Endothelial cell of umbilical vein (primary cell): ENCODE results near the gene CELA3B. TPM values are rescaled to one million over a fixed set of nuclear protein-coding genes. Genes with fewer than 3 reads are reported as not detected.
A peak's percentile ranks its signal among the peaks of the same experiment; 100 is the strongest.

Source experiments
- BruUV-seq: library from RNA; stranded (reverse); fragments of 400-500 nt; replicated peaks from 2 replicates; lab custom pipeline; 2021; lab: Mats Ljungman, UMichigan
- CTCF ChIA-PET: fragments of 300-600, 350-600 bp; sonication (Branson Sonifier 250); formaldehyde crosslinking; loops from one replicate; lab custom pipeline; 2021; ENCODE audit warnings: antibody characterized with exemption, inconsistent platforms; lab: Charles Lee
- POLR2A ChIA-PET: fragments of 300-600, 350-600 bp; sonication (Branson Sonifier 250); formaldehyde crosslinking; loops from one replicate; lab custom pipeline; 2021; ENCODE audit warnings: antibody characterized with exemption, inconsistent platforms; lab: Charles Lee
- DNase-seq: peaks from one replicate; pipeline ENCODE4 v3.0.0-alpha.2; 2011; ENCODE audit warnings: low read depth, low spot score
- FAIRE-seq: peaks from 2 replicates; lab custom pipeline; 2011; peaks lifted over from hg19 to GRCh38; lab: Jason Lieb, UNC
- H2AFZ ChIP-seq: 2 replicates; pipeline ENCODE4 v1.6.0; 2012; ENCODE audit warnings: low read depth, low read length, control low read depth, inconsistent platforms
- H3K27ac ChIP-seq: 2 replicates; pipeline ENCODE4 v1.5.1; 2011; ENCODE audit warnings: low read depth, mild to moderate bottlenecking, control low read depth, low read length, moderate library complexity; ENCODE audit not compliant: insufficient read depth
- H3K27me3 ChIP-seq, 2 experiments: 2 replicates each; pipeline versions ENCODE4 v1.6.0 to v1.6.1; 2011; ENCODE audit warnings: low read length in 2 of 2, mixed read lengths in 1 of 2; ENCODE audit not compliant: control insufficient read depth in 2 of 2, insufficient read depth in 2 of 2
- H3K36me3 ChIP-seq, 2 experiments: 2 replicates in 1 of 2; 3 replicates in 1 of 2; pipeline ENCODE4 v1.5.1; 2011; ENCODE audit warnings: low read length in 2 of 2, mild to moderate bottlenecking in 1 of 2, moderate library complexity in 1 of 2; ENCODE audit not compliant: control insufficient read depth in 2 of 2, insufficient read depth in 2 of 2; ENCODE audit errors: extremely low read depth in 1 of 2
- H3K4me1 ChIP-seq: 3 replicates; pipeline ENCODE4 v1.5.1; 2011; ENCODE audit warnings: mild to moderate bottlenecking, low read length; ENCODE audit not compliant: control insufficient read depth, insufficient read depth; ENCODE audit errors: extremely low read depth
- H3K4me2 ChIP-seq: 2 replicates; pipeline ENCODE4 v1.6.1; 2011; ENCODE audit warnings: low read length, control low read depth, mixed read lengths; ENCODE audit not compliant: insufficient read depth
- H3K4me3 ChIP-seq, 3 experiments: fragments of 200-600 bp in 1 of 3; sonication (generic), shearing (Covaris generic) in 1 of 3; replicated peaks in 1 of 3; 2 replicates each; pipeline ENCODE4 v1.5.1; 2011 to 2016; ENCODE audit warnings: control low read depth in 3 of 3, low read length in 3 of 3, mild to moderate bottlenecking in 2 of 3, inconsistent platforms in 1 of 3, low read depth in 1 of 3, moderate library complexity in 1 of 3; ENCODE audit not compliant: insufficient read depth in 1 of 3
- H3K79me2 ChIP-seq: 2 replicates; pipeline ENCODE4 v1.6.0; 2012; ENCODE audit warnings: low read length, inconsistent platforms; ENCODE audit not compliant: control insufficient read depth, insufficient read depth
- H3K9ac ChIP-seq: replicated peaks from 2 replicates; pipeline ENCODE3; 2011; ENCODE audit warnings: low read length, control low read depth; ENCODE audit not compliant: insufficient read depth; ENCODE audit errors: extremely low read depth
- H3K9me1 ChIP-seq: replicated peaks from 3 replicates; pipeline ENCODE4 v1.6.0; 2011; ENCODE audit warnings: mild to moderate bottlenecking, low read length; ENCODE audit not compliant: control insufficient read depth, insufficient read depth; ENCODE audit errors: extremely low read depth
- H3K9me3 ChIP-seq: replicated peaks from 2 replicates; pipeline ENCODE4 v1.5.1; 2012; ENCODE audit warnings: low read length, inconsistent platforms; ENCODE audit not compliant: control insufficient read depth, insufficient read depth
- H4K20me1 ChIP-seq: replicated peaks from 2 replicates; pipeline ENCODE3; 2011; ENCODE audit warnings: mild to moderate bottlenecking, low read length; ENCODE audit not compliant: control insufficient read depth, insufficient read depth; ENCODE audit errors: extremely low read depth
- GATA2 ChIP-seq: IDR thresholded peaks from 2 replicates; pipeline ENCODE4 v1.7.0; 2011; ENCODE audit warnings: low read depth, mild to moderate bottlenecking, moderate library complexity, mixed read lengths, low read length; ENCODE audit not compliant: insufficient read length, insufficient read depth
- JUN ChIP-seq: IDR thresholded peaks from 2 replicates; pipeline ENCODE4 v1.6.1; 2011; ENCODE audit warnings: borderline replicate concordance, low read depth; ENCODE audit not compliant: insufficient read length, insufficient read depth
- MYC ChIP-seq: IDR thresholded peaks from one replicate; pipeline ENCODE4 v1.6.1; 2011; ENCODE audit warnings: mild to moderate bottlenecking, low read depth, low read length
- POLR2A ChIP-seq: IDR thresholded peaks from 2 replicates; pipeline ENCODE4 v1.6.1; 2012; ENCODE audit warnings: low read depth, mild to moderate bottlenecking, control low read depth, low read length
- POLR2AphosphoS5 ChIP-seq: IDR thresholded peaks from 2 replicates; pipeline ENCODE4 v1.6.1; 2012; ENCODE audit warnings: low read depth, mild to moderate bottlenecking, control low read depth, low read length, moderate library complexity; ENCODE audit not compliant: insufficient read depth
- dilution Hi-C: fragments of 300-500 bp; cut with MboI; formaldehyde crosslinking; loops from one replicate; pipeline ENCODE4 v1.15.0; 2019; ENCODE audit warnings: low sequenced_read_pairs; ENCODE audit not compliant: extremely low pct_ligation_motif_present
- intact Hi-C: fragments of 100-400 bp; cut with micrococcal nuclease; formaldehyde crosslinking; loops from one replicate; pipeline ENCODE4 v1.10.0; 2022
- polyA plus RNA-seq, 4 experiments: library from polyadenylated mRNA; depleted of rRNA in 3 of 4; stranded (reverse) in 3 of 4; unstranded in 1 of 4; fragments of >200 nt; gene quantifications; 2 replicates each; pipeline versions ENCODE4 v1.2.1 to v1.2.3, GENCODE V29; 2011 to 2012; ENCODE audit warnings: missing spikeins in 1 of 4
- total RNA-seq: library from RNA; stranded (reverse); gene quantifications from 2 replicates; pipeline ENCODE4 v1.2.3, GENCODE V29; 2021

CELA3B gene
- total and polyA plus RNA-seq, 2 donors (not counting 3 experiments of a cell fraction or from before 2014, with no cell fraction given) = 0.32 TPM; not detected in 1

- ChIA-PET CTCF (interaction anchor here (0.7 to 10.8 kb wide), 3 partner anchors 23 to 38 kb away, joined by 3 to 95 read pairs (median 4); no protein-coding TSS in a partner anchor), POLR2A (interaction anchor here (0.6 to 1.8 kb wide), 4 partner anchors 21 to 37 kb away, joined by 3 to 9 read pairs (median 4); no protein-coding TSS in a partner anchor)
- H3K9me3 ChIP-seq = no peaks in the 10 kb centered on the region
- peak overlapping the region; percentile 98 for H3K27ac ChIP-seq
- peak overlapping the region; percentile 50 for H3K4me2 ChIP-seq
- H4K20me1 ChIP-seq = no peaks in the 10 kb centered on the region
- no peak for TF ChIP-seq GATA2
- TF ChIP-seq POLR2AphosphoS5 = peak; percentile 84
- BruUV-seq = TSS peak; percentile 4
- H3K9ac ChIP-seq = peak overlapping the region; percentile 84
- H3K9me1 ChIP-seq = no peaks in the 10 kb centered on the region
- FAIRE-seq (peak; percentile 59), DNase-seq (peak; percentile 82)
- intact Hi-C loops (loop anchor here (2.0 to 5.0 kb wide), 2 partner anchors 61 to 155 kb away; partner anchors contain the start of gene USP48), dilution Hi-C loops (no loop called here)
- H3K79me2 ChIP-seq = peaks cover 46% of the 10 kb centered on the region
- H2AFZ ChIP-seq = no peak overlapping the region
- peak overlapping the region in 2 of 3 experiments; percentile 37 to 44 for H3K4me3 ChIP-seq
- H3K4me1 ChIP-seq = peaks cover 51% of the 10 kb centered on the region
- H3K36me3 ChIP-seq = peaks cover 7 to 13% of the 10 kb centered on the region in 2 experiments
- no peaks in the 10 kb centered on the region for H3K27me3 ChIP-seq
Measured at GRCh38 chr1:21937372-21938121, 39.3 kb upstream of the CELA3B start.

DNA sequence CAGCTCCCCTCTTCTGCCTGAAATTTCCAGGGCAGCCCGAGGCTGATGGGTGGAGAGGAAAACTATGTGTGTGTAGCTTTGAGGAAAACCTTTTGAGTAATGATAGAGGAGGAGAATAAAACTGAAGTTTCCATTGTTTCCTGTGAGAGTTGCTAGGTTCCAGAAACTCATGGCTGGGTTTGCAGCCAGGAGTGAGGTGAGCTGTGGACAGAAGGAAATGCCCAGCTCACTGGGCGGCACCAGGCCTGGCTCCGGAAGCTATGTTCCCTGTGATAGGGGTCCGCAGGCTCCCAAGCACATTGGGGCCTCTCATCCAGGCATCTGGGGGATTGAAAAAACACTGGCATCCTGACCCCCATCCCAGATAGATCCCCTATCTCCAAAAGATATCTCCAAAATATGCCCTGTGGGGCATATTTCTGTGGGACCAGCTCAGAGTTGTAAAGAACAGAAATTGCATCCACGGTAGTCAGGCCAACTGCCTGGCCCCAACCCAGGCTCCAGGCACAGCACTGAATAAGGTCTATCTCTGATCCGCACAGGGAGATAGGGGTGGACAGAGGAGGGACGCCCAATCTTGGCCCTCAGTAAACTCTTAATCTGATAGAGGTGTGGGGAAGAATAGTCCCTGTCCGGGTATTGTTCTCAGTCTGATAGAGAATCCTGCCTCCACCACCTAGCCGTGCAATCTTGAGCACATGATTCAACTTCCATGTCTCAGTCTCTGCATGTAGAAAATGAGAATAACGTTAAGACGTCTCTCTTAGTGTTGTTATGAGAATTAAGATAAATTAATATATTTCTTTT is 37.9 kb upstream of the CELA3B start:
- Histone ChIP-seq H3K4me3 (peak overlapping the region in 1 of 3 experiments; percentile 10), H3K9ac (peak overlapping the region; percentile 84), H3K79me2 (peaks cover 33% of the 10 kb centered on the region), H3K36me3 (peaks cover 4 to 9% of the 10 kb centered on the region in 2 experiments), H2AFZ (no peak overlapping the region), H3K27ac (peak overlapping the region; percentile 98), H4K20me1 (no peaks in the 10 kb centered on the region), H3K4me1 (peaks cover 52% of the 10 kb centered on the region), H3K27me3 (no peaks in the 10 kb centered on the region), H3K9me3 (no peaks in the 10 kb centered on the region), H3K4me2 (peak overlapping the region; percentile 1), H3K9me1 (no peaks in the 10 kb centered on the region)
- intact Hi-C loops (loop anchor here (1.0 to 5.0 kb wide), 3 partner anchors 19 to 157 kb away; partner anchors contain the start of gene USP48), dilution Hi-C loops (no loop called here)
- TF ChIP-seq JUN (peak; percentile 13), GATA2 (peak; percentile 82), MYC (no peak), POLR2A (no peak), POLR2AphosphoS5 (peak; percentile 71)
- BruUV-seq = no TSS peak
- peak; percentile 91 for DNase-seq
- CTCF ChIA-PET = interaction anchor here (0.7 to 2.8 kb wide), 18 partner anchors 8 to 478 kb away, joined by 3 to 39 read pairs (median 6); no protein-coding TSS in a partner anchor
- POLR2A ChIA-PET = interaction anchor here (0.5 to 1.5 kb wide), 4 partner anchors 14 to 34 kb away, joined by 3 to 6 read pairs (median 4); no protein-coding TSS in a partner anchor
- peak; percentile 90 for FAIRE-seq
